GM12878 (cell line): Measurements from ENCODE around the gene TMPRSS3. TPM values are rescaled to one million over a fixed set of nuclear protein-coding genes. Genes with fewer than 3 reads are reported as not detected.

Experiments used
- ATAC-seq: fragments of 200-7000 bp; cut with Tn5 transposase; 3 replicates; pipeline ENCODE4 v1.9.1; 2020; ENCODE audit warnings: mild to moderate bottlenecking, moderate library complexity
- BruUV-seq: library from RNA; stranded (reverse); fragments of 400-500 nt; replicated peaks from 2 replicates; lab custom pipeline; 2021; lab: Mats Ljungman, UMichigan
- CTCF ChIA-PET: fragments of 300-600 bp; sonication (Branson Sonifier 250); formaldehyde crosslinking; extraction: SDS; loops from one replicate; lab custom pipeline; 2021; ENCODE audit warnings: inconsistent platforms; lab: Yijun Ruan, JAX
- POLR2A ChIA-PET: fragments of 350-600 bp; formaldehyde crosslinking; extraction: SDS; loops from one replicate; lab custom pipeline; 2021; ENCODE audit warnings: inconsistent platforms; lab: Charles Lee
- RAD21 ChIA-PET: fragments of 300-600 bp; sonication (Branson Sonifier 250); formaldehyde crosslinking; loops from one replicate; lab custom pipeline; 2023; ENCODE audit warnings: antibody characterized with exemption; ENCODE audit not compliant: unreplicated experiment; lab: Charles Lee
- SMC1A ChIA-PET: fragments of 300-600 bp; sonication (Branson Sonifier 250); formaldehyde crosslinking; loops from one replicate; lab custom pipeline; 2023; ENCODE audit not compliant: unreplicated experiment, uncharacterized antibody; lab: Charles Lee
- DNase-seq: peaks from one replicate; pipeline ENCODE4 v3.0.0-alpha.2; 2011; ENCODE audit warnings: low read depth, low spot score
- FAIRE-seq: peaks from 3 replicates; lab custom pipeline; 2011; peaks lifted over from hg19 to GRCh38; lab: Jason Lieb, UNC
- H2AFZ ChIP-seq: 2 replicates; pipeline ENCODE4 v1.6.0; 2011; ENCODE audit warnings: low read depth, low read length, control low read depth; ENCODE audit not compliant: control insufficient read depth
- H3K27ac ChIP-seq: 2 replicates; pipeline ENCODE4 v1.5.1; 2011; ENCODE audit warnings: control low read depth; ENCODE audit not compliant: control insufficient read depth, insufficient read depth
- H3K27me3 ChIP-seq, 2 experiments: replicated peaks in 1 of 2; 2 replicates each; pipeline versions ENCODE4 v1.6.0 to v1.6.1; 2011; ENCODE audit warnings: low read length in 1 of 2; ENCODE audit not compliant: control insufficient read depth in 2 of 2, insufficient read depth in 2 of 2
- H3K36me3 ChIP-seq, 2 experiments: 2 replicates each; pipeline ENCODE4 v1.5.1; 2011; ENCODE audit warnings: low read length in 1 of 2; ENCODE audit not compliant: control insufficient read depth in 2 of 2, insufficient read depth in 2 of 2
- H3K4me1 ChIP-seq: 2 replicates; pipeline ENCODE4 v1.6.1; 2011; ENCODE audit warnings: mild to moderate bottlenecking, low read length, moderate library complexity, mixed read lengths; ENCODE audit not compliant: control insufficient read depth, insufficient read depth
- H3K4me2 ChIP-seq: 2 replicates; pipeline ENCODE4 v1.6.0; 2011; ENCODE audit warnings: control low read depth; ENCODE audit not compliant: control insufficient read depth, insufficient read depth
- H3K4me3 ChIP-seq: fragments of 200-600 bp; sonication (generic); 2 replicates; pipeline ENCODE4 v1.5.1; 2016
- H3K79me2 ChIP-seq: 2 replicates; pipeline ENCODE4 v1.6.0; 2011; ENCODE audit warnings: low read length; ENCODE audit not compliant: control insufficient read depth, insufficient read depth
- H3K9ac ChIP-seq: 2 replicates; pipeline ENCODE4 v1.8.0; 2011; ENCODE audit warnings: low read length, control low read depth, mixed read lengths; ENCODE audit not compliant: control insufficient read depth, insufficient read depth
- H3K9me3 ChIP-seq: replicated peaks from 3 replicates; pipeline ENCODE4 v1.5.1; 2011; ENCODE audit warnings: mild to moderate bottlenecking, low read length; ENCODE audit not compliant: control insufficient read depth, insufficient read depth
- H4K20me1 ChIP-seq: 2 replicates; pipeline ENCODE4 v1.6.0; 2011; ENCODE audit not compliant: control insufficient read depth, insufficient read depth
- CBX5 ChIP-seq: sonication (generic); IDR thresholded peaks from 2 replicates; pipeline ENCODE4 v1.6.1; 2016; ENCODE audit warnings: low read depth, moderate library complexity, mild to moderate bottlenecking, inconsistent platforms
- CEBPB ChIP-seq, 2 experiments: fragments of 150-350 bp in 1 of 2; IDR thresholded peaks; 2 replicates each; pipeline ENCODE4 v1.6.1; 2012 to 2014; ENCODE audit warnings: low read depth in 2 of 2, low read length in 2 of 2, borderline replicate concordance in 1 of 2, inconsistent platforms in 1 of 2
- CREM ChIP-seq: IDR thresholded peaks from 2 replicates; pipeline ENCODE4 v1.6.1; 2014; ENCODE audit warnings: antibody characterized with exemption, low read depth
- EED ChIP-seq: sonication (generic); IDR thresholded peaks from 2 replicates; pipeline ENCODE4 v1.6.1; 2016; ENCODE audit warnings: antibody characterized with exemption, low read depth
- IKZF1 ChIP-seq: fragments of 450-650 bp; conservative IDR thresholded peaks from 2 replicates; pipeline ENCODE4 v1.6.1; 2017; ENCODE audit warnings: antibody characterized with exemption, mild to moderate bottlenecking
- IRF4 ChIP-seq: IDR thresholded peaks from 2 replicates; pipeline ENCODE4 v1.6.1; 2011; ENCODE audit warnings: low read depth, low read length
- JUNB ChIP-seq: IDR thresholded peaks from 2 replicates; pipeline ENCODE4 v1.6.1; 2016; ENCODE audit warnings: antibody characterized with exemption, mild to moderate bottlenecking
- JUND ChIP-seq: IDR thresholded peaks from 2 replicates; pipeline ENCODE4 v1.6.1; 2012; ENCODE audit warnings: low read depth, mild to moderate bottlenecking, low read length, improper control_type of control experiment, moderate library complexity
- KDM1A ChIP-seq: fragments of 200-600 bp; sonication (generic); IDR thresholded peaks from 2 replicates; pipeline ENCODE4 v1.6.1; 2016; ENCODE audit warnings: borderline replicate concordance
- MTA2 ChIP-seq: fragments of 450-650 bp; IDR thresholded peaks from 2 replicates; pipeline ENCODE4 v1.6.1; 2016; ENCODE audit warnings: low read depth, mild to moderate bottlenecking, moderate library complexity
- MYB ChIP-seq: fragments of 150-350 bp; IDR thresholded peaks from 2 replicates; pipeline ENCODE4 v1.6.1; 2014; ENCODE audit warnings: mild to moderate bottlenecking, low read depth, low read length, borderline replicate concordance
- MYC ChIP-seq: IDR thresholded peaks from 2 replicates; pipeline ENCODE4 v1.6.1; 2011; ENCODE audit warnings: mild to moderate bottlenecking, low read length, moderate library complexity, inconsistent platforms; ENCODE audit not compliant: insufficient read depth, insufficient replicate concordance, insufficient read length, severe bottlenecking
- NR2C1 ChIP-seq: fragments of 450-650 bp; IDR thresholded peaks from 2 replicates; pipeline ENCODE4 v1.6.1; 2017; ENCODE audit warnings: antibody characterized with exemption, mild to moderate bottlenecking, moderate library complexity
- POLR2AphosphoS2 ChIP-seq: IDR thresholded peaks from 2 replicates; pipeline ENCODE4 v1.6.1; 2011; ENCODE audit warnings: low read depth, mild to moderate bottlenecking, low read length, improper control_type of control experiment, moderate library complexity
- TAF1 ChIP-seq: IDR thresholded peaks from 2 replicates; pipeline ENCODE4 v1.6.1; 2011; ENCODE audit warnings: mild to moderate bottlenecking, low read depth, low read length, borderline replicate concordance
- WRNIP1 ChIP-seq: IDR thresholded peaks from 2 replicates; pipeline ENCODE4 v1.6.1; 2011; ENCODE audit warnings: low read depth, low read length, improper control_type of control experiment, borderline replicate concordance
- YY1 ChIP-seq: IDR thresholded peaks from 2 replicates; pipeline ENCODE4 v1.6.1; 2011; ENCODE audit warnings: low read depth, mild to moderate bottlenecking, low read length
- ZNF384 ChIP-seq: IDR thresholded peaks from 2 replicates; pipeline ENCODE4 v1.6.1; 2012; ENCODE audit warnings: low read depth, mild to moderate bottlenecking, low read length, improper control_type of control experiment, borderline replicate concordance
- WGBS: methylation state at CpG from one replicate; pipeline ENCODE4 v1.1.6; 2016; ENCODE audit warnings: low lambda C conversion rate; ENCODE audit not compliant: insufficient replicate concordance, insufficient coverage; ENCODE audit errors: missing lambda C conversion rate; 5-methylcytosine and 5-hydroxymethylcytosine counted together
- in situ Hi-C: fragments of 300-500 bp; cut with MboI; formaldehyde crosslinking; loops from 9 replicates; pipeline ENCODE4 v1.14.3; 2018; ENCODE audit warnings: mixed read lengths
- intact Hi-C: fragments of 100-400 bp; cut with micrococcal nuclease; formaldehyde crosslinking; loops from one replicate; pipeline ENCODE4 v1.14.2; 2022; ENCODE audit not compliant: unreplicated experiment
- polyA plus RNA-seq, 11 experiments: library from polyadenylated mRNA; depleted of rRNA in 4 of 11; unstranded in 6 of 11; stranded (reverse) in 5 of 11; fragments of >200 nt; fragmentation: Nextera tagmentation in 4 of 11; fragmentation: Illumina TruSeq in 1 of 11; extraction: Ambion mirVana in 4 of 11; extraction: Trizol in 1 of 11; gene quantifications; 1 replicate in 1 of 11; 2 replicates in 10 of 11; pipeline versions ENCODE4 v1.2.1 to v1.2.3, GENCODE V29; 2011 to 2016; ENCODE audit warnings: inconsistent platforms in 2 of 11, missing spikeins in 2 of 11, low read depth in 1 of 11
- total RNA-seq, 4 experiments: library from RNA; depleted of rRNA in 3 of 4; stranded (reverse); fragments of >200 nt in 3 of 4; fragmentation: Illumina TruSeq in 1 of 4; extraction: Trizol in 1 of 4; gene quantifications; 2 replicates each; pipeline versions ENCODE4 v1.2.1 to v1.2.3, GENCODE V29; 2013 to 2021
- TF ChIP-seq, protein P1 (sequence below), 3 experiments: IDR thresholded peaks in 2 of 3; conservative IDR thresholded peaks in 1 of 3; 2 replicates each; pipeline ENCODE4 v1.5.1; 2011; ENCODE audit warnings: low read depth in 3 of 3, low read length in 3 of 3, mild to moderate bottlenecking in 3 of 3, control low read depth in 2 of 3, moderate library complexity in 2 of 3, inconsistent platforms in 1 of 3, mixed read lengths in 1 of 3; ENCODE audit not compliant: control insufficient read depth in 2 of 3, insufficient read depth in 1 of 3; ENCODE audit errors: extremely low read depth in 1 of 3
- TF ChIP-seq, protein P2 (sequence below): fragments of 450-650 bp; formaldehyde crosslinking; IDR thresholded peaks from 2 replicates; pipeline ENCODE4 v1.4.0; 2022; ENCODE audit warnings: mild to moderate bottlenecking, moderate library complexity

Gene TMPRSS3
- total and polyA plus RNA-seq, 10 of the 15 experiments (the other 5 are each of a cell fraction or from before 2014, with no cell fraction given), result 0.51 to 1.5 (median 0.82) TPM; not detected in 1

- no peak for FAIRE-seq
- TF ChIP-seq IKZF1, result peak; percentile 34; the same call in 1 of the 2 replicates
- TF ChIP-seq NR2C1, result no peak
- peak; percentile 59 for TF ChIP-seq JUNB
- TF ChIP-seq EED, result peak; percentile 84
- no peak for TF ChIP-seq TAF1
- 0 out of 2 replicates have a peak, but pooled peaks have one; percentile 41 for TF ChIP-seq IRF4
- TF ChIP-seq, protein P1, sequence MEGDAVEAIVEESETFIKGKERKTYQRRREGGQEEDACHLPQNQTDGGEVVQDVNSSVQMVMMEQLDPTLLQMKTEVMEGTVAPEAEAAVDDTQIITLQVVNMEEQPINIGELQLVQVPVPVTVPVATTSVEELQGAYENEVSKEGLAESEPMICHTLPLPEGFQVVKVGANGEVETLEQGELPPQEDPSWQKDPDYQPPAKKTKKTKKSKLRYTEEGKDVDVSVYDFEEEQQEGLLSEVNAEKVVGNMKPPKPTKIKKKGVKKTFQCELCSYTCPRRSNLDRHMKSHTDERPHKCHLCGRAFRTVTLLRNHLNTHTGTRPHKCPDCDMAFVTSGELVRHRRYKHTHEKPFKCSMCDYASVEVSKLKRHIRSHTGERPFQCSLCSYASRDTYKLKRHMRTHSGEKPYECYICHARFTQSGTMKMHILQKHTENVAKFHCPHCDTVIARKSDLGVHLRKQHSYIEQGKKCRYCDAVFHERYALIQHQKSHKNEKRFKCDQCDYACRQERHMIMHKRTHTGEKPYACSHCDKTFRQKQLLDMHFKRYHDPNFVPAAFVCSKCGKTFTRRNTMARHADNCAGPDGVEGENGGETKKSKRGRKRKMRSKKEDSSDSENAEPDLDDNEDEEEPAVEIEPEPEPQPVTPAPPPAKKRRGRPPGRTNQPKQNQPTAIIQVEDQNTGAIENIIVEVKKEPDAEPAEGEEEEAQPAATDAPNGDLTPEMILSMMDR (IDR thresholded peaks at IDR 0.05 in 2 of 3, conservative IDR thresholded peaks at IDR 0.05 in 1 of 3; ENCODE audit: control insufficient read depth in 2 of 3, extremely low read depth in 1 of 3, insufficient read depth in 1 of 3, low read depth in 3 of 3, low read length in 3 of 3), result no peak
- peak; percentile 15; the same call in 1 of the 2 replicates for TF ChIP-seq CREM
- TF ChIP-seq WRNIP1, result no peak
- TF ChIP-seq CEBPB (IDR thresholded peaks at IDR 0.05; ENCODE audit: borderline replicate concordance in 1 of 2, low read depth in 2 of 2, low read length in 2 of 2), result no peak
- TF ChIP-seq CBX5, result no peak
- TF ChIP-seq, protein P2, sequence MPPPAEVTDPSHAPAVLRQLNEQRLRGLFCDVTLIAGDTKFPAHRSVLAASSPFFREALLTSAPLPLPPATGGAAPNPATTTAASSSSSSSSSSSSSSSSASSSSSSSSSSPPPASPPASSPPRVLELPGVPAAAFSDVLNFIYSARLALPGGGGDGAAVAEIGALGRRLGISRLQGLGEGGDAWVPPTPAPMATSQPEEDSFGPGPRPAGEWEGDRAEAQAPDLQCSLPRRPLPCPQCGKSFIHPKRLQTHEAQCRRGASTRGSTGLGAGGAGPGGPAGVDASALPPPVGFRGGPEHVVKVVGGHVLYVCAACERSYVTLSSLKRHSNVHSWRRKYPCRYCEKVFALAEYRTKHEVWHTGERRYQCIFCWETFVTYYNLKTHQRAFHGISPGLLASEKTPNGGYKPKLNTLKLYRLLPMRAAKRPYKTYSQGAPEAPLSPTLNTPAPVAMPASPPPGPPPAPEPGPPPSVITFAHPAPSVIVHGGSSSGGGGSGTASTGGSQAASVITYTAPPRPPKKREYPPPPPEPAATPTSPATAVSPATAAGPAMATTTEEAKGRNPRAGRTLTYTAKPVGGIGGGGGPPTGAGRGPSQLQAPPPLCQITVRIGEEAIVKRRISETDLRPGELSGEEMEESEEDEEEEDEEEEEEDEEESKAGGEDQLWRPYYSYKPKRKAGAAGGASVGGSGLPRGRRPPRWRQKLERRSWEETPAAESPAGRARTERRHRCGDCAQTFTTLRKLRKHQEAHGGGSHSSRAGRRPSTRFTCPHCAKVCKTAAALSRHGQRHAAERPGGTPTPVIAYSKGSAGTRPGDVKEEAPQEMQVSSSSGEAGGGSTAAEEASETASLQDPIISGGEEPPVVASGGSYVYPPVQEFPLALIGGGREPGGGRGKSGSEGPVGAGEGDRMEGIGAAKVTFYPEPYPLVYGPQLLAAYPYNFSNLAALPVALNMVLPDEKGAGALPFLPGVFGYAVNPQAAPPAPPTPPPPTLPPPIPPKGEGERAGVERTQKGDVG (CRISPR knock-in tag), result no peak
- no peak for TF ChIP-seq MYC
- no peak for TF ChIP-seq JUND
- TF ChIP-seq POLR2AphosphoS2, result no peak
- no peak for TF ChIP-seq MYB
- TF ChIP-seq MTA2, result no peak
- TF ChIP-seq KDM1A, result no peak
- TF ChIP-seq ZNF384, result no peak
- no peak for TF ChIP-seq YY1
Measured at GRCh38 chr21:42366292-42367010, 29.4 kb downstream of the TMPRSS3 start, which contains the start of gene TFF1. TFF1 (minus strand) TSS chr21:42366535; CDS start chr21:42366495, 40 bp downstream.

More at GRCh38 chr21:42366292-42367010, 29.4 kb downstream of the TMPRSS3 start, which contains the start of gene TFF1:
- WGBS, result 54% methylated on average over 19 of the region's 19 CpGs
- Histone ChIP-seq H3K9ac (no peak within 1 kb of the TSS), H3K9me3 (no peaks in the 10 kb centered on the region), H2AFZ (no peak within 1 kb of the TSS), H3K27ac (no peak within 1 kb of the TSS), H3K4me3 (no peak within 1 kb of the TSS), H3K36me3 (no peaks in the 10 kb centered on the region), H3K27me3 (no peaks in the 10 kb centered on the region; a peak in 1 of 4 replicates), H3K4me2 (no peak within 1 kb of the TSS), H3K79me2 (no peaks in the 10 kb centered on the region), H4K20me1 (no peaks in the 10 kb centered on the region), H3K4me1 (peaks cover 17% of the 10 kb centered on the region)
- DNase-seq, result no peak
- in situ Hi-C loops (no loop called here), intact Hi-C loops (no loop called here)
- POLR2A ChIA-PET, result no interaction called here
- peak; percentile 67 for ATAC-seq
- no TSS peak for BruUV-seq
- RAD21 ChIA-PET, result interaction anchor here (0.7 to 1.4 kb wide), 4 partner anchors 12 to 55 kb away, joined by 3 to 5 read pairs (median 4); no protein-coding TSS in a partner anchor
- CTCF ChIA-PET, result interaction anchor here (1.2 to 1.7 kb wide), 3 partner anchors 55 to 221 kb away, joined by 6 to 8 read pairs (median 7); no protein-coding TSS in a partner anchor
- SMC1A ChIA-PET, result interaction anchor here (1.1 to 1.9 kb wide), 3 partner anchors 9 to 35 kb away, joined by 4 to 7 read pairs (median 5); no protein-coding TSS in a partner anchor
